Measurements from ENCODE around the gene ZNF473. TPM values are rescaled to one million over a fixed set of nuclear protein-coding genes. Genes with fewer than 3 reads are reported as not detected.
A peak's percentile ranks its signal among the peaks of the same experiment; 100 is the strongest.

The ZNF473 gene
- polyA plus RNA-seq, 2 of the 4 experiments (the other 2 are of a cell fraction) = 6.9 to 17.0 TPM

DNA sequence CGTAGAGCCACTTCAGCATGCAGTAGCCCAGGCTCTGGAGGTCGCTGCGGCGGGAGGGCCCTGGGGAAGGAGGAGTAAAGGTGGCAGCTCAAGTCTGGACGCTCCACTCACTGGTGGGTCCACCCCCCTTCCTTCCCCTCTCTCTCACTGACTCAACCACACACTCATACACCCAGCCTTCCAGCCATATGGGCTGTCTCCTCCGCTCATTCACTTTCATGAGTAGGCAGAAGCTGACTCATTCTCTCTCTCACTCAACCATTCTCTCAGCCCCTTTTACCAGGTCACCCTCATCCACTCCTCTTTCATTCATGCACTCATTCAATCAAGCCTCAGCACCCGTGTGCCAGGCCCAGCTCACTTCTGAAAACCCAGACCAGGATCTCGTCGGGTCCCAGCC, 37.4 kb upstream of the ZNF473 start:
- H3K9me3 ChIP-seq = no peaks in the 10 kb centered on the region
- no peaks in the 10 kb centered on the region for H3K4me1 ChIP-seq
- H3K27ac ChIP-seq = no peak overlapping the region
- DNase-seq (ENCODE audit: low read depth in 1 of 2, low spot score in 1 of 2) (no peak), FAIRE-seq (no peak), ATAC-seq (no peak; a peak in 1 of 6 replicates)
- TF ChIP-seq CHD2 (IDR thresholded peaks at IDR 0.05; ENCODE audit: low read length, partially characterized antibody) (no peak), EHF (CRISPR knock-in tag; IDR thresholded peaks at IDR 0.05) (no peak), BCL3 (IDR thresholded peaks at IDR 0.05) (no peak), FOSL2 (IDR thresholded peaks at IDR 0.05) (no peak), FOSL2 (CRISPR knock-in tag; IDR thresholded peaks at IDR 0.05) (no peak), ZC3H11A (IDR thresholded peaks at IDR 0.05) (no peak), RAD21 (conservative IDR thresholded peaks at IDR 0.05 in 1 of 2, IDR thresholded peaks at IDR 0.05 in 1 of 2) (no peak), NFE2L2 (conservative IDR thresholded peaks at IDR 0.05; ENCODE audit: low read length) (no peak), NPAS2 (CRISPR knock-in tag; IDR thresholded peaks at IDR 0.05; ENCODE audit: borderline replicate concordance) (no peak), HOXB13 (CRISPR knock-in tag; IDR thresholded peaks at IDR 0.05; ENCODE audit: low read depth) (no peak), CBX2 (IDR thresholded peaks at IDR 0.05; ENCODE audit: borderline replicate concordance, low read depth) (no peak), USF2 (IDR thresholded peaks at IDR 0.05) (no peak)
- TF ChIP-seq, protein P1, sequence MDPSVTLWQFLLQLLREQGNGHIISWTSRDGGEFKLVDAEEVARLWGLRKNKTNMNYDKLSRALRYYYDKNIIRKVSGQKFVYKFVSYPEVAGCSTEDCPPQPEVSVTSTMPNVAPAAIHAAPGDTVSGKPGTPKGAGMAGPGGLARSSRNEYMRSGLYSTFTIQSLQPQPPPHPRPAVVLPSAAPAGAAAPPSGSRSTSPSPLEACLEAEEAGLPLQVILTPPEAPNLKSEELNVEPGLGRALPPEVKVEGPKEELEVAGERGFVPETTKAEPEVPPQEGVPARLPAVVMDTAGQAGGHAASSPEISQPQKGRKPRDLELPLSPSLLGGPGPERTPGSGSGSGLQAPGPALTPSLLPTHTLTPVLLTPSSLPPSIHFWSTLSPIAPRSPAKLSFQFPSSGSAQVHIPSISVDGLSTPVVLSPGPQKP (IDR thresholded peaks at IDR 0.05; ENCODE audit: low read depth, low read length) = no peak
- TF ChIP-seq, protein P2, sequence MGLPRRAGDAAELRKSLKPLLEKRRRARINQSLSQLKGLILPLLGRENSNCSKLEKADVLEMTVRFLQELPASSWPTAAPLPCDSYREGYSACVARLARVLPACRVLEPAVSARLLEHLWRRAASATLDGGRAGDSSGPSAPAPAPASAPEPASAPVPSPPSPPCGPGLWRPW (IDR thresholded peaks at IDR 0.05) = no peak
- 87% methylated on average over 9 of the region's 9 CpGs for WGBS (ENCODE audit: missing lambda C conversion rate)
- POLR2A ChIA-PET = no interaction called here
- H3K4me2 ChIP-seq = no peak overlapping the region
- no peak overlapping the region for H3K4me3 ChIP-seq
- CTCF ChIA-PET = interaction anchor here (1.7 to 8.4 kb wide), 3 partner anchors 12 to 52 kb away, joined by 4 to 78 read pairs (median 24); no protein-coding TSS in a partner anchor

- no peak overlapping the region for H3K27ac ChIP-seq
- DNase-seq (ENCODE audit: low read depth in 1 of 2, low spot score in 1 of 2) = peak; percentile 76 to 83
- no peaks in the 10 kb centered on the region for H3K4me1 ChIP-seq
- ChIA-PET CTCF (interaction anchor here (0.6 to 2.3 kb wide), 7 partner anchors 11 to 95 kb away, joined by 3 to 8 read pairs (median 4); no protein-coding TSS in a partner anchor), POLR2A (interaction anchor here (0.7 to 0.9 kb wide), 2 partner anchors 10 to 28 kb away, joined by 4 to 6 read pairs; partner anchors contain the start of gene ZNF473)
- no peak overlapping the region for H3K4me2 ChIP-seq
- TF ChIP-seq USF2 (IDR thresholded peaks at IDR 0.05) = peak; percentile 83
- no peak for TF ChIP-seq ZC3H11A (IDR thresholded peaks at IDR 0.05)
- FAIRE-seq = peak; percentile 99
- peak; percentile 72 to 95 for ATAC-seq
- 63% methylated on average over 5 of the region's 5 CpGs for WGBS (ENCODE audit: missing lambda C conversion rate)
- no peaks in the 10 kb centered on the region for H3K9me3 ChIP-seq
- H3K4me3 ChIP-seq = no peak overlapping the region
These were observed 28.1 kb upstream of the ZNF473 start for GRCh38 chr19:49997709-49998108.

DNA sequence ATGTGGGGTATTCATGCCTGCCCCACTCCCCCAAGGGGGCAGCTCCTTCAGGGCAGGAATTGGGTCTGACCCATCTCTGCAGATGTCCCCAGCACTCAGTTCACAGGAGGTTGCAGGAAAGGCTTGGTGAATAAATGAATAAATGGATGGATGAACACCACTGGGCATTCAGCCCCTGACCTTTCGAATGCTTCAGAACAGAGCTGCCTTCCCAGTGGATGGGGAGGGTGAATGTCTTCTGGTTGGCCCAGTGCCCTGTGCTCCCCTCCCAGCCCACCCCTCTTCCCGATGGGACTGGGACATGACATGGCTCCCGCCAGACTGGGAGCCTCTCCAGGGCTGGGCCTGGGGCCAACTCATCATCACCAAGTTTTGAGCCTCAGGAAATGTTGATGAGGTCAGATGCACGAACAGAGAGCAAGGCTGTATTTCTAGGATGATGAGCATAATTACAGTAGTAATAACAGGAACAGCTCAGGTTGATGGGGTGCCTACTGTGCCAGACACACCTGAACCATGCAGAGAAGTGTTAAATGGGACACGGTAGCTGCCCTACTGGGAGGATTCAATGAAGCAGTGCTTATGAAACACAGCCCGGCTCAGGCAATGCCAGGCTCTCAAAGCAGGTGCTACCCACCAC, 26.3 kb upstream of the ZNF473 start:
- ATAC-seq (no peak), FAIRE-seq (no peak), DNase-seq (ENCODE audit: low read depth in 1 of 2, low spot score in 1 of 2) (no peak)
- no peak overlapping the region for H3K4me3 ChIP-seq
- no peak for TF ChIP-seq ZFP36 (IDR thresholded peaks at IDR 0.05; ENCODE audit: borderline replicate concordance, partially characterized antibody)
- TF ChIP-seq ZSCAN20 (CRISPR knock-in tag; IDR thresholded peaks at IDR 0.05) = no peak
- no peak for TF ChIP-seq MYC (IDR thresholded peaks at IDR 0.05; ENCODE audit: borderline replicate concordance, low read length)
- no peak for TF ChIP-seq FOSL2 (IDR thresholded peaks at IDR 0.05)
- TF ChIP-seq FOSL2 (CRISPR knock-in tag; IDR thresholded peaks at IDR 0.05) = no peak
- TF ChIP-seq EP300 (IDR thresholded peaks at IDR 0.05) = no peak
- no peak for TF ChIP-seq RAD21 (conservative IDR thresholded peaks at IDR 0.05 in 1 of 2, IDR thresholded peaks at IDR 0.05 in 1 of 2)
- no peak for TF ChIP-seq HOXB13 (CRISPR knock-in tag; IDR thresholded peaks at IDR 0.05; ENCODE audit: low read depth)
- no peaks in the 10 kb centered on the region for H3K9me3 ChIP-seq
- H3K4me2 ChIP-seq = no peak overlapping the region
- H3K27ac ChIP-seq = no peak overlapping the region
- POLR2A ChIA-PET = no interaction called here
- CTCF ChIA-PET = interaction anchor here (0.8 to 1.8 kb wide), 3 partner anchors 15 to 62 kb away, joined by 3 to 6 read pairs (median 3); no protein-coding TSS in a partner anchor
- 88% methylated on average over 6 of the region's 6 CpGs for WGBS (ENCODE audit: missing lambda C conversion rate)
- peaks cover 12% of the 10 kb centered on the region for H3K4me1 ChIP-seq

Data from A549 (cell line).